Fibroblast of villous mesenchyme (primary cell): ENCODE results near the gene ADNP2. TPM values are rescaled to one million over a fixed set of nuclear protein-coding genes. Genes with fewer than 3 reads are reported as not detected.

Source experiments
- DNase-seq: peaks from one replicate; pipeline ENCODE4 v3.0.0-alpha.2; 2010; ENCODE audit warnings: low read depth
- H3K4me3 ChIP-seq: 2 replicates; pipeline ENCODE4 v1.5.1; 2011; ENCODE audit warnings: low read depth, mild to moderate bottlenecking, low read length
- CTCF ChIP-seq: IDR thresholded peaks from 2 replicates; pipeline ENCODE4 v1.5.1; 2012; ENCODE audit warnings: low read depth, mild to moderate bottlenecking, low read length; ENCODE audit not compliant: insufficient read depth
- total RNA-seq: library from RNA; depleted of rRNA; stranded (reverse); fragments of >200 nt; gene quantifications from 2 replicates; pipeline ENCODE4 v1.2.3, GENCODE V29; 2012

ADNP2 gene
- total RNA-seq, 1 donor = 23.3 TPM

DNA sequence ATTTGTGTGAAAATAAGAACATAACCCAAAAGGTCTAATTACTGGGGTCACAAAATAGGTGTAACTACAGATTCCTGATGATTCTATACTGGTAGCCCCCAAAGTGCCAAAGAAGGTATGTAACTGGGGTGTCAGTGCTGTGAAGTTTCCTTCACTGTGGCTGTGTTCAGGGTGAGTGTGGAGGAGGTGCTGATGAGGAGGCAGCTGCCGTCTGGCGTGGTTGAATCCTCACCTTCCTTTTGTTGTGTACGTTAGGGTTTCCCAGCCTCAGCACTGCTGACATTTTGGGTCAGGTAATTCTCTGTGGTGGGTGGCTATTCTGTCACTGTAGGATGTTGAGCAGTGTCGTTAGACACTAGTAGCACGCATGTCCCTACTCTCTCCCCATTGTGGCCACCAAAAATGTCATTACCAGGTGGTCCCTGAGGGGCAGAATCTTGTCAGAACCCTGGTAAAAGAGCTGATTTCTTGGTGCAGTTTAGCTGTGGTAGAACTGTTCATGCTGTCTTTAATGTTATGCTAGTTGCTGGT lies 31.5 kb downstream of the ADNP2 start:
- no peak overlapping the region for H3K4me3 ChIP-seq
- TF ChIP-seq CTCF = no peak
- DNase-seq = no peak

- peak; percentile 73 for DNase-seq
- H3K4me3 ChIP-seq = no peak overlapping the region
Measured at GRCh38 chr18:80143881-80144280, 34.8 kb downstream of the ADNP2 start.

GRCh38 chr18:80145196-80145804 lies 36.2 kb downstream of the ADNP2 start:
- TF ChIP-seq CTCF = no peak

More at GRCh38 chr18:80143881-80144280, 34.8 kb downstream of the ADNP2 start:
- TF ChIP-seq CTCF = no peak

GRCh38 chr18:80147037-80147417 lies 38.0 kb downstream of the ADNP2 start:
- no peak for DNase-seq
- TF ChIP-seq CTCF = no peak
- H3K4me3 ChIP-seq = peak overlapping the region; percentile 72

More at GRCh38 chr18:80145196-80145804, 36.2 kb downstream of the ADNP2 start:
- H3K4me3 ChIP-seq = no peak overlapping the region
- no peak for DNase-seq

DNA sequence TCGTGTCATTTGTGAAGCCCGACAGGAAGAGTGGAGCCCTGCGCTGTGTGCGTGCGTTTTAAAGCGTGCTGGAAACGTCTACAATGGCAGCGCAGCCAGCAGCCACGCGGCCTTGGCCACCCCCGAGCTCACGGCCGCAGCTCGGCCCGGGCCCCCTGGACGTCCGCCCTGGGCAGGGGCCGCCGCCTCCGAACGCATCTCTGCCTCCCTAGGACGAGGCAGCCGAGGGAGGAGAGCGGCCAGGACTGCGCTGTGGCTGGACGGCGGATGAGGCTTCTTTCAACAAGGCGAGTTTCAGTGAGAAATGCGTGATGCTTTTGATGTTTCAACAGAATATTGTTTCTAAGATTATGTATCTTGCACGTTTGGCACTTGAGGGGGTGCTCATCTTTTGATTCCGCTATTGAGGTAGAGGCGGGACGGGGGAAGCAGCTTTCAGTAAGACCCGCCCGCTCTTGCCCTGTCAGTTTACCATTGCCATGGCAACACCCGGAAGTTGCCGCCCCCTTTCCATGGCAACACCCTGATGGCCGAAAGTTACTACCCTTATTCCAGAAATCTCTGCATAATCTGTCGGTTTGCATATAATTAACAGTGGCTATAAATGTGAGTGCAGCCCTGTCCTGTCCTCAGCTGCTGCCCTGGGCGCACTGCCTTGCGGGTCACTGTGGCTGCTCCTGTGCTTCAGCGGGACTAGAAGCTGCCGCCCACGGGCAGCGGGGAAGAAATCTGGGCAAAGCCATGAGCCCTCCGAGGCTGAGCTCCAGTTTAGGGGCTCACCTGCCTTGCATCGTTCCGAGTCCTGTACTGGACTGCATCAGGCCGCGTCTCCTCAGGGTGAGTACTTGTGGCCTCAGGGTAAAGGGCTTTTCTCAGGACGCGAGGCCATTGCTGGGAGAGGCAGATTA lies 38.6 kb downstream of the ADNP2 start:
- H3K4me3 ChIP-seq = peak overlapping the region; percentile 72
- TF ChIP-seq CTCF = no peak
- DNase-seq = peak; percentile 77

DNA sequence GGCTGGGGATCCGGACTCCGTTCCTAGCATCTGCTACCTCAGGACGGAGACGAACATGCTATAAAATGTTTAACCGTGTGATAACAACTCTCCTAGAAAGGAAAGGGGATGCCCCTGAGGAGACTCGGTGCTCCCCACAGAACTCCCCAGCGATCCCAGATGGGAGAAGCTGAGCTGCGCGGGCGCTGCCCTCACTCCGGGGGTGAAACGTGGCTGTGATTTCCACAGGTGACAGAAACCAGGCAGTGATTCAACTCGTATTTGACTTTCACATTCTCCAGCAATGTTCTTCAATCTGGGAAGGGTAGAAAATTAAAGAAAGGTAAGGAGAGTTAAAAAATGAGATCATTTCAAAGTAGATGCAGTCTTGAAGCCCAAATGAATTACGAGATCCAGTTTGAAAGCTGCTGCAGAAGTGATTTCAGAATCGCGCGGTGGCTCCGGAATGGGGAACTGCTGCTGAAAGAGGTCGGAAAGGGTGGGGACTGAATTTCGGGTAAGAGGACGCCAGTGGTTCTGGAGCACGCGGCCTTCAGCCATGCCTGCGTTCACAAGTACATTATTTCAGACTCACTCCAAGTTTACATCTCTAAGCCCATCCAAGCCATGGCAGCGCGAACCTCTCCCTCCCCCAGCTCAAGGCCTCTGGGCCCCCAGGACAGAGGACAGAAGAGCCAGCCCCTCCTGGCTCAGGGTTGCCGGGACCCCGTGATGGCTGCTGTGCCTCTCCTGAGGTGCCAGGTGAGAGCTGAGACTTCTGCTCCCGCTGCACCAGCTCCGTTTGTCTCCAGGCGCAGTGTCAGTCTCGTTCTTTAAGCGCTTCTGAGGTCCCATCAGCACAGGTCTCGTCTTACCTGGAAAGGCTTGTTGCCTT lies 39.5 kb downstream of the ADNP2 start:
- H3K4me3 ChIP-seq = peak overlapping the region; percentile 72
- no peak for DNase-seq
- TF ChIP-seq CTCF = no peak
